Measurements from ENCODE around the gene LGALS12.

LGALS12 gene

DNA sequence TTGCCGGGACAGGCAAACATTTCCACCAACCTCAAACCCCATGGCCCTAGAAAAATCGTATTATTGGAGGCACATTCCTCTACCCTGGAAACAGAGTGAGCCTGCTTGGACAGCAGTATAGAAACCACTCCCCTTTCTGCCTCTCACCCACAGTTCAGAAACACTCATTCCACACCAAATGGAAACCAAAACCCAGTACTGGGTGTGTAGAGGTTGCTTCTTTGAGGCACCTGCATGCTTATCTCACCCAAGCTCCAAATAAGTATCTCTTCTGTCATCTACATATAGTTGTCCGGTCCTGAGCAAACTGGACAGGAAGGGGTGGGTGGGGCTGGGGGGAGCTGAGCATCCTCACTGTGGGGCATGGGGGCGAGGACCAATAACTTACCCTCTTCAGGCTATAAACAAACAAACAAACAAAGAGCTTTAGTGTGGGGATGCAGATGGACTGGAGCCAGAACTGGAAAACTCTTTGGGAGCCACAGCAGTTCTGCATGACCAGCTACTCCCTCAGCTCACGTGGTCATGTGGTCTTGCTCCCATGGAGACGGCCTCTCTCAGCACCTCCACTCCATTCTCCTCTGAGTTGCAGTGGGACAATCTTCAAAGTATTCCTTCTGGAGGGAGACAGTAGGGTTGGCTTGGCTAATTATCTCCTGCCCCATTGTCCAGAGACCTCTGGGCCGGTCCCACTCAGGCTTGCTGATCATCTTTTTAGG is 58.3 kb downstream of the LGALS12 start:
- DNase-seq, result peak; percentile 43

DNA sequence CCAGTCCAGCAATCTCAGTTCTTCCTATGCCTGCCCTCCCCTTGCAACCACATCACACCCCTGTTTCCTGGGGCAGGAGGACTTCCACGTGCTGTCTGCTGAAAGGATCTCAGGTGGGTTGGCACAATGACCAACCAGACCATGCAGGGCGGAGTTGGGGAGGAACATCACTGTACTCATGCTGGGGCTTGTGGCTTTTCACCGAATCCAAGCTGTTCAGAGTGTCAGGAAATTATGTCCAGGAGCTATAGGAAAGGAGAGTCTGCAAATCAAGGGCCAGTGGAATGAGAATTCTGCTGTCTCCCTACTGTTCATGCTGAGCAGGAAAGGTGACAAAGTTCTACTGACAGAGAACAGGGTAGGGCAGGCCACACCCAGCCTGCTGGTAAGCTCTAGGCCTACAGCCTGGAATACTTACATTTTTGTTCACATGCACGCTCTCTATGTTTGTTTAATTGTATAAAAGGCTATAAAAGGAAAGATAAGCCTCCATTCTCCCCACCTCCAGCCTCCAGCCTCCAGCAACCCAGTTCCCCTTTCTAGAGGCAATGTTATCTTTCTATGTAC is 59.0 kb downstream of the LGALS12 start:
- DNase-seq, result no peak

Data from stimulated activated CD4-positive, alpha-beta T cell treated with anti-CD3 and anti-CD28 coated beads, Interleukin-4, amount 100 ng/mL, for 24 hours (primary cell).